Stimulated activated CD4-positive, alpha-beta T cell treated with anti-CD3 and anti-CD28 coated beads, TNF-alpha, amount 100 ng/mL, for 4 hours (primary cell): Measurements from ENCODE around the gene HLA-G.
"Not testable (repeated sequence)": the region's sequence is repeated elsewhere in the genome, so short reads cannot be mapped to it uniquely, and the experiment has no call there.

Source experiments
- DNase-seq, 3 experiments: peaks; one replicate each; pipeline ENCODE4 v3.0.0-alpha.2; 2020; ENCODE audit warnings: low read depth in 3 of 3

The HLA-G gene

DNA sequence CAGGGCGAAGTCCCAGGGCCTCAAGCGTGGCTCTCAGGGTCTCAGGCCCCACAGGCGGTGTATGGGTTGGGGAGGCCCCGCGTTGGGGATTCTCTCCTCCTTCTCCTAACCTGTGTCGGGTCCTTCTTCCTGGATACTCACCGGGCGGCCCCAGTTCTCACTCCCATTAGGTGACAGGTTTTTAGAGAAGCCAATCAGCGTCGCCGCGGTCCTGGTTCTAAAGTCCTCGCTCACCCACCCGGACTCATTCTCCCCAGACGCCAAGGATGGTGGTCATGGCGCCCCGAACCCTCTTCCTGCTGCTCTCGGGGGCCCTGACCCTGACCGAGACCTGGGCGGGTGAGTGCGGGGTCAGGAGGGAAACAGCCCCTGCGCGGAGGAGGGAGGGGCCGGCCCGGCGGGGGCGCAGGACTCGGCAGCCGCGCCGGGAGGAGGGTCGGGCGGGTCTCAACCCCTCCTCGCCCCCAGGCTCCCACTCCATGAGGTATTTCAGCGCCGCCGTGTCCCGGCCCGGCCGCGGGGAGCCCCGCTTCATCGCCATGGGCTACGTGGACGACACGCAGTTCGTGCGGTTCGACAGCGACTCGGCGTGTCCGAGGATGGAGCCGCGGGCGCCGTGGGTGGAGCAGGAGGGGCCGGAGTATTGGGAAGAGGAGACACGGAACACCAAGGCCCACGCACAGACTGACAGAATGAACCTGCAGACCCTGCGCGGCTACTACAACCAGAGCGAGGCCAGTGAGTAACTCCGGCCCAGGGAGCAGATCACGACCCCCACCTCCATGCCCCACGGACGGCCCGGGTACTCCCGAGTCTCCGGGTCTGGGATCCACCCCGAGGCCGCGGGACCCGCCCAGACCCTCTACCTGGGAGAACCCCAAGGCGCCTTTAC is at the start of gene HLA-G:
Gene HLA-G, plus strand, starts transcription at position 247 of the 892 bp plus-strand sequence. Its CDS starts 20 bp downstream, at position 267.
- no peak for DNase-seq

DNA sequence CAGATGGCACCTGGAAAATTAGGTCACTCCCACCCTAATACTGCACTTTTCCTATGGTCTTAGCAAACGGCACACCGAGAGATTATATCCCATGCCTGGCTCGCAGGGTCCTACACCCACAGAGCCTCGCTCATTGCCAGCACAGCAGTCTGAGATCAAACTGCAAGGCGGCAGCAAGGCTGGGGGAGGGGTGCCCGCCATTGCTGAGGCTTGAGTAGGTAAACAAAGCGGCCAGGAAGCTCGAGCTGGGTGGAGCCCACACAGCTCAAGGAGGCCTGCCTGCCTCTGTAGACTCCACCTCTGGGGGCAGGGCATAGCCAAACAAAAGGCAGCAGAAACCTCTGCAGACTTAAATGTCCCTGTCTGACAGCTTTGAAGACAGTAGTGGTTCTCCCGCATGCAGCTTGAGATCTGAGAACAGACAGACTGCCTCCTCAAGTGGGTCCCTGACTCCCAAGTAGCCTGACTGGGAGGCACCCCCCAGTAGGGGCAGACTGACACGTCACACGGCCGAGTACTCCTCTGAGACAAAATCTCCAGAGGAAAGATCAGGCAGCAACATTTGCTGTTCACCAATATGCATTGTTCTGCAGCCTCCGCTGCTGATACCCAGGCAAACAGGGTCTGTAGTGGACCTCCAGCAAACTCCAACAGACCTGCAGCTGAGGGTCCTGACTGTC is 47.5 kb upstream of the HLA-G start:
- not testable (repeated sequence) for DNase-seq

DNA sequence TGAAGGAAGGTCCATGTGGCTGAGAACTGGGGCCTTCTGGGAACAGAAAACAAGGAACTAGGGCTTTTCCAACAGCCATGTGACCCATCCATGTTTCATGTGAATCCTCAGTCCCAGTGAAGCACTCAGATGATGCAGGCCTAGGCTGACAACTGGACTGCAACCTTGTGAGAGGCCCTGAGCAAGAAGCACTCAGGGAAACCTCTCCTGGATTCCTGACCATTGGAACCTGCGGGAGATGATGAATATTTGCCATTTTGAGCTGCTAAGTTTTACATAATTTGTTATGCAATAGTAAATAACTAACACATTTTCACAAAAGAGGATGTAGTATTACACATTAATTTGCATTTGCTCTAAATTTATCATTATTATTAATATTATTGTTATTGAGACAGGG is 38.4 kb upstream of the HLA-G start:
- DNase-seq = no peak

DNA sequence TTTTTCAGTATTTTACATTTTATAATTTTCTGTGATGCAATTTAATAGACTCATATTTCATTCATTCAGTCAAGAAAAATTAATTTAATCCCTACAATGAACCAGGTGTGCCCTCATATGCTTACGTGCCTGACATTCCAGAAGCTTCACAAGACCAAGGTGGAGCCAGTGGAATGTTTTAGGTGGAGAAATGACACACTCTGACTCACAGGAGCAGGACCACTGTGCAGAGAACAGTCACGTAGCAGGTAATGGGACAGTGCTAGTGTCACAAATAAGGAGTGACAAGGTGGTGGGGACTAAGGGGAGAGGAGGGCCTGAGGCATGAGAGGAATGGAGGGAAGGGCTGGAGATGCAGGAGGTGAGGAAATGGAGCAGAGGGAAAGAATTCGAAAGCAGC is 37.0 kb upstream of the HLA-G start:
- no peak for DNase-seq

GRCh38 chr6:29791162-29791561 is 36.5 kb upstream of the HLA-G start:
- no peak for DNase-seq

DNA sequence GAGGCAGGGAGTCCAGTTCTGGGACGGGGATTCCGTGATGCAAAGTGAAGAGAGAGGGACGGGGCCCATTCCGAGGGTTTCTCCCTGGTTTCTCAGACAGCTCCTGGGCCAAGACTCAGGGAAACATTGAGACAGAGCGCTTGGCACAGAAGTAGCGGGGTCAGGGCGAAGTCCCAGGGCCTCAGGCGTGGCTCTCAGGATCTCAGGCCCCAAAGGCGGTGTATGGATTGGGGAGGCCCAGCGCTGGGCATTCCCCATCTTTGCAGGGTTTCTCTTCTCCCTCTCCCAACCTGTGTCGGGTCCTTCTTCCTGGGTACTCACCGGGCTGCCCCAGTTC is 35.9 kb upstream of the HLA-G start:
- DNase-seq = no peak

DNA sequence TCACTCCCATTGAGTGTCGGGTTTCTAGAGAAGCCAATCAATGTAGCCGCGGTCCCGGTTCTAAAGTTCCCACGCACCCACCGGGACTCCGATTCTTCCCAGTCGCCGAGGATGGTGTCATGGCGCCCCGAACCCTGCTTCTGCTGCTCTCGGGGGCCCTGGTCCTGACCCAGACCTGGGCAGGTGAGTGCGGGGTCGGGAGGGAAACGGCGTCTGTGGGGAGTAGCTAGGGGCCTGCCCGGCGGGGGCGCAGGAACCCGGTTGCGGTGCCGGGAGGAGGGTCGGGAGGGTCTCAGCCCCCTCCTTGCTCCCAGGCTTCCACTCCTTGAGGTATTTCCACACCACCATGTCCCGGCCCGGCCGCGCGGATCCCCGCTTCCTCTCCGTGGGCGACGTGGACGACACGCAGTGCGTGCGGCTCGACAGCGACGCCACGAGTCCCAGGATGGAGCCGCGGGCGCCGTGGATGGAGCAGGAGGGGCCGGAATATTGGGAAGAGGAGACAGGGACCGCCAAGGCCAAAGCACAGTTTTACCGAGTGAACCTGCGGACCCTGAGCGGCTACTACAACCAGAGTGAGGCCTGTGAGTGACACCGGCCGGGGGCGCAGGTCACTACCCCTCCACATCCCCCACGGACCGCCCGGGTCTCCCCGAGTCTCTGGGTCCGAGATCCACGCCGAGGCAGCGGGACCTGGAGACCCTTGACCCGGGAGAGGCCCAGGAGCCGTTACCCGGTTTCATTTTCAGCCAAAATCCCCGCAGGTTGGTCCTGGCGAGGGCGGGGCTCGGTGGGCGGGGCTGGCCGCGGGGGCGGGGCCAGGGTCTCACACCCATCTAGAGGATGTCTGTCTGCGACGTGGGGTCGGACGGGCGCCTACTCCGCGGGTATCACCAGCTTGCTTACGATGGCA is 35.2 kb upstream of the HLA-G start:
- peak; percentile 55 to 73 (median 69) for DNase-seq

DNA sequence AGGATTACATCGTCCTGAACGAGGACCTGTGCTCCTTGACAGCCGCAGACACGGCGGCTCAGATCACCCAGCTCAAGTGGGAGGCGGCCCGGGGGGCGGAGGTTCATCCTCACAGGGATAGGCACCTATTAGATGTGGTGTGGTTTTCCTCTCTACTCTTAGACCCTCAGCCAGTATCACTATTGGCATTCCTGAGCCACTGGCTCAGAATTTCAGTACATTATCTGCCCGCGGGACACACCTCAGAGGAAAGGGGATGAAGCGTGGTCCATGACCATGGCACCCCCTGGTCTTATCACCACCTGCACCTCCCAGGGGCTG is 34.6 kb upstream of the HLA-G start:
- no peak for DNase-seq

- no peak for DNase-seq
Observed at GRCh38 chr6:29793796-29794195, 33.8 kb upstream of the HLA-G start.

DNA sequence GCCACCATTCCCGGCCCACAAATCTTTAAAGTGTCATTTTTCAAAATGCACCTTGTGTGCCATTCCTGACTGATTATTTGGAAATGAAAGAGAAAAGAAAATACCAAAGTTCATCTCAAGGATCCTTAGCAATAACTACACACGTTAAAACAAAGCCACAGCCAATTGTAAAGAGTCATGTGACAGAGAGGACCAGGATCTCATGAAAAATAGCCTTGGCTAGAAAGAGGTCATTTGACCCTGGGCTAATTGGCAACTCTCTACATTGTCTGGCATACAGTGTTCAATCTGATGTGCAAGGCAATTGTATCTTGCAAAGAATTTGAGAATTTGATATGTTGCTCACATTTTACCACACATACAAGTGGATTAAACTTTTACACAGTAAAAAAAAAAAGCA is 31.6 kb upstream of the HLA-G start:
- no peak for DNase-seq

DNA sequence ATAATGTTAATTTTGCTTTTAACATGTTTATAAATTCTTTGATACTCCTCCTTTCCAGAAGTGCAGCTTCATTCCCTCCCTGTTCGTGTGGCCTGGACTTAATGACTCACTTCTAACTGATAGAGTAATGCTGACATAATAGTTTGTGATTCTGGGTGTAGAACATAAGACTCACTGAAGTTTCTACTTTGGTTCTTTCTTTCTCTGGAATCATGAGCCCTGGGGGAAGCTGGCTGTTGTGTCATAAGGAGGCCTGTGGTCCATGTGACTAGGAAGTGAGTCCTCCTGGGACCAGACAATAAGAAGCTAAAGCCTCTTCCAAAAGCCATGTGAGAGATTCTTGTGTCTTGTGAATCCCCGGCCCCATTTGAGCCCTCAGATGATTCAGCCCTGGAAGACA is 30.5 kb upstream of the HLA-G start:
- no peak for DNase-seq

- DNase-seq = no peak
Observed at GRCh38 chr6:29797966-29798365, 29.7 kb upstream of the HLA-G start.

DNA sequence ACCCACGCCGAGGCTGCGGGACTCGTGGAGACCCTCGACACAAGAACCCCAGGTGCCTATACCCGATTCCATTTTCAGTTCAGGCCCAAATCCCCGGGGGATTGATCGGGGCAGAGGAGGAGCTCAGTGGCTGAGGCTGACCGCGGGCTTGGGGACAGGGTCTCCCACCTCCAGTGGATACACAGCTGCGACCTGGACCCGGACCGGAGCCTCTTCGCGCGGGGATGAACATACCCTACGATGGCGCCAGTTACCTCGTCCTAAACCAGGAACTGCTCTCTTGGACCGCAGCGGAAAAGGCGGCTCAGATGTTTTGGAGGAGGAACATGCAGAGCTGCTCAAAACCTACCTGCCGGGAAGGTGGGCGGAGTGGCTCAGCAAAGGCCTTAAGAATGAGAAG is 27.4 kb upstream of the HLA-G start:
- DNase-seq = no peak

DNA sequence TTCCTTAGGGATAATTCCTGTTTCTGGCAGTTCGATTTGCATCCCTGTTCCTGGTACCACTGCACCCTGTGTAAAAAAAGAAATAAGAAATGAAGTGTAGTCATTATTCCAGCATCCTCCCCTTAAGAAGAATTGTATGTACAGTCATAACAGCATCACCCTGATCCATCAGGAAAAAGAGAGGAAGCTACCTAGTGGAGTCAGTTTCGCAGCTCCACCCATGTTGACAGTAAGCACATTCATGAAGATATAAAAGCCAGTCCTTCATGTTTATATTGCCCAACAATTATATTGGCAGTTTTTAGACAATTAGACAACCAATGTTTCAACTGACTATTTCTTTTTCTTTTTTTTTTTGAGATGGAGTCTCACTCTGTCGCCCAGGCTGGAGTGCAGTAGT is 21.2 kb upstream of the HLA-G start:
- no peak for DNase-seq

- DNase-seq = no peak
Observed at GRCh38 chr6:29809249-29809648, 18.4 kb upstream of the HLA-G start.

DNA sequence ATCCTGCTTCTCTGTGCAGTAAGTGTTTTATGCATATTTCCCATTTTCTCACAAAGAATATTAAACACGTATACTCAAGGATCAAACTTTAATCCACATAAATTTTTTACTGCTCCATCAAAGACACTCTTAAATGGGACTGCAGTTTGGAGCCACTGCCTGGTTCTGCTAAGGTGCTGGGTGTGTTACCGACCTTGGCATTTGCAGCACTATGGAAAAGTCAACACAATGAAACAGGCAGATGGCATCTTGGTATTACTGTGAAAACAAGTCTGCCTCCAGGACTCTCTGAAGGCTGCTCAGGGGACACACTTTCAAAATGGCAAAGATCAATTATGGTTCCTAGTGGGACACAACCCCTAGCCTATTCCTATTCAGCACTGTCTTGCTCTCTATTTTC is 17.3 kb upstream of the HLA-G start:
- DNase-seq = no peak

- DNase-seq = no peak
Observed at GRCh38 chr6:29811377-29811776, 16.2 kb upstream of the HLA-G start.

DNA sequence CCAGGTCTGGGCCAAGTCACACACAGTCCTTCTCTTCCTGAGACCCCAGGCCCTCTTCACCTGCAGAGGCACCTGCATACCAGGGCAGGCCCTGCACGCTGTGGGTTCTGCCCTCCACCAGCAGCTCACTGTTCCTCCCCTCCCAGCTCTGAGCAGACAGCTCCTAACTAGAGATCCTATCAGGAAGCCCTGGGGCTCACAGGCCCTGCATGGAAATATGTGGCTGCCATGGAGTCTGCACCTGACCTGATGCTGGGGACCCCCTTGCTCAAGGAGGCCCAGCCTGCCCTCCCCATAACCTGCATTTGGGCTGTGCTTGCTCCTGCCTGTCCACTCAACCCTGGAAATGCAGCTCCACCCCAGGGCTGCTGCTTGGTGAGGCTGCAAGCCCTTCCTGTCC is 14.6 kb upstream of the HLA-G start:
- no peak for DNase-seq

GRCh38 chr6:29813809-29814208 is 13.8 kb upstream of the HLA-G start:
- DNase-seq = no peak

DNA sequence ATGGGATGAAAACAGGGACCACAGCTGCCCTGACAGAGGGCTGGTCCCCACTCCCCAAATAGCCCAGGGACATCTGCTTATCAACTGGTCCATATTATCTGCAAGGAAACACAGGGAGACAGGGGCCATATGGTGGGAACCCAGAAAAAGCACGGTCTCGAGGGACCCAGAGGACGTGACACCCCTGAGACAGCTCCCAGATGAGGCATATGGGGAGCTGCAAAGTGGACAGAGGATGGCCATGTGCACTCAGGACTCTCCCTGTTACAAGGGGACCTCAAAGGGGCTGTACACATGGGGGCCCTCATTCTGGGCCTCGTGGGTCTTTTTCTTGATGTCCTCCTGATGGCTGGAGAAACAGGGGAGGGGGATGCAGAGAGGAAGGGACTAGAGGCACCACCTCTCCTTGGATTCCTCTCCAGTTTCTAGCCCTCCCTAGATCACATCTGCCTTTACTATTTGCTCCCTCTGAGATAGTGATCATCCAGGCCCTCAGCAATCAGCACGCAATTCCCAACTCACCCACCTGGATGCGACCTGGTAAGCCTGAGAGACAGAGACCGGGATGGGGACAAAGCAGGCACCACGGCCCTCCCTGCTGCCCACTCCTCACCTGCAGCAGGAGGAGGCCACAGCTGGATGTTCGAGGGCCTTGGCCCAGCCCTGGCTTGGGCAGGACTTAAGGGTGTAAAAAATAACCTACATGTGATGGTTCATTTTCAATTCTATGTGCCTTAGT is 13.1 kb upstream of the HLA-G start:
- no peak for DNase-seq

DNA sequence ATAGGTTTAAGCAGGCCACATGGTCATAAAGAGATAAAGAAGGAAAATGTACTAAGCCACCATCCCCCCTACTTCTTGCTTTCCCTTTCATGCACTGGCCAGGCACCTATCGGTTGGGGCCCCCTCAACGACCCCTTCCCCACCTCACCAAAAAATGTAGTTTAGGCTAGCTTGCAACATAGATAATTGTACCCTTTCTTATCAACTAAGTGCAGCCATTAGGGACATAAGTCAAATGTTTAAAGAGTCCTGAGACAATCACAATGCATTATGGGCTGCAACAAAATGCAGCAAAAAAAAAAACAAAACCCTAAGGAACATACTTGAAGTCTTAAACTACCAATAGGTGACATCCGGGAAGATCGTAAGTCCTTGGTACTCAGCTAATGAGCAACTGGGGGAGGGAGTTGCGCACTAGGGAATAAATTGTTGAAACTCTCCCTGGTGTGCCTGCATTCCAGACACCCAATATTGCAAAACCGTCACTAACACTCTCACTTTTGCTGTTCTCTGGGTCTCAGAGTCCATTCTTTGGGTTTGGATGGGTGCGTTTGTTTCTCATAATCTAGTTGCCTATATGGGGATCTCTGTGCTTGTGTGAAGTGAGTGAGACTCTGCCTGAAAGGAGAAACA is 12.4 kb upstream of the HLA-G start:
- no peak for DNase-seq
